Adipose tissue (tissue), 3 donors: ENCODE results near the gene ARRDC2. TPM values are rescaled to one million over a fixed set of nuclear protein-coding genes. Genes with fewer than 3 reads are reported as not detected.

Source experiments
- H3K27ac ChIP-seq: one replicate; pipeline ENCODE4 v1.5.1; 2013; ENCODE audit warnings: low read depth, low read length
- WGBS, 3 donors: extraction: QIAGEN DNeasy Blood & Tissue Kit; methylation state at CpG; one replicate each; pipeline ENCODE4 v1.1.7; 2013; 5-methylcytosine and 5-hydroxymethylcytosine counted together
- polyA plus RNA-seq, 3 donors: library from polyadenylated mRNA; stranded (reverse); fragments of 200-250 nt; gene quantifications; one replicate each; pipeline ENCODE4 v1.2.3, GENCODE V29; 2013
- donor health status: healthy with polysubstance abuse.
- donor health status: Bipolar disorder and iron deficiency.
- donor health status: healthy.

ARRDC2 gene
- polyA plus RNA-seq, 3 donors, result 11.1 to 48.6 (median 15.4) TPM

DNA sequence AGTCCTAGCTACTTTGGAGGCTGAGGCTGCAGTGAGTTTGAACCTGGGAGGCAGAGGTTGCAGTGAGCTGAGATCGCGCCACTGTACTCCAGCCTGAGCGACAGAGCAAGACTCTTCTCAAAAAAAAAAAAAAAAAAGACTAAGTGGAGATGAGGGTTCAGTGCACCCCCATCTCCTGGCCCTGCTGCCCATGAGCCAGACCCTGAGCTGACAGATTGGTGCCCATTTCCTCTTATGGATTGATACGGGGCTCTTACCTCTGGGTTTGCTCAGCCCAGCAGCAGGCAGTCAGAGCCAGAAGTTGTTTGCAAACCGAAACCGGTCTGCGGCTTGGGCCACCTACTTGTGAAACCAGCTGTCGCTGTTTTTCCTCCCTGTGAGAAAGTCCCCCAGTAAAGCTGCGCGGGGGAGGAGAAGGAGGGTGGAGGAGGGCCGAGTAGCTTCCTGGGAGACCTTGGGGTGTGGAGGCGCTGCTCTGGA lies 36.9 kb downstream of the ARRDC2 start:
- no peak overlapping the region for H3K27ac ChIP-seq
- WGBS, 3 donors, result 4 to 13% (median 10%) methylated on average over 9 to 12 of the region's 12 CpGs

GRCh38 chr19:18045307-18046050 lies 37.5 kb downstream of the ARRDC2 start:
- H3K27ac ChIP-seq, result no peak overlapping the region
- 69 to 72% (median 70%) methylated on average over 7 of the region's 7 CpGs for WGBS, 3 donors

- 68 to 79% (median 75%) methylated on average over 14 of the region's 14 CpGs for WGBS, 3 donors
- H3K27ac ChIP-seq, result no peak overlapping the region
Measured at GRCh38 chr19:18046059-18046718, 38.2 kb downstream of the ARRDC2 start.

GRCh38 chr19:18049385-18049784 lies 41.4 kb downstream of the ARRDC2 start:
- no peak overlapping the region for H3K27ac ChIP-seq
- WGBS, 3 donors, result 22 to 36% (median 33%) methylated on average over 10 of the region's 10 CpGs

GRCh38 chr19:18051887-18052286 lies 43.9 kb downstream of the ARRDC2 start:
- 11 to 30% (median 19%) methylated on average over 29 to 31 of the region's 31 CpGs for WGBS, 3 donors
- peak overlapping the region; percentile 6 for H3K27ac ChIP-seq

DNA sequence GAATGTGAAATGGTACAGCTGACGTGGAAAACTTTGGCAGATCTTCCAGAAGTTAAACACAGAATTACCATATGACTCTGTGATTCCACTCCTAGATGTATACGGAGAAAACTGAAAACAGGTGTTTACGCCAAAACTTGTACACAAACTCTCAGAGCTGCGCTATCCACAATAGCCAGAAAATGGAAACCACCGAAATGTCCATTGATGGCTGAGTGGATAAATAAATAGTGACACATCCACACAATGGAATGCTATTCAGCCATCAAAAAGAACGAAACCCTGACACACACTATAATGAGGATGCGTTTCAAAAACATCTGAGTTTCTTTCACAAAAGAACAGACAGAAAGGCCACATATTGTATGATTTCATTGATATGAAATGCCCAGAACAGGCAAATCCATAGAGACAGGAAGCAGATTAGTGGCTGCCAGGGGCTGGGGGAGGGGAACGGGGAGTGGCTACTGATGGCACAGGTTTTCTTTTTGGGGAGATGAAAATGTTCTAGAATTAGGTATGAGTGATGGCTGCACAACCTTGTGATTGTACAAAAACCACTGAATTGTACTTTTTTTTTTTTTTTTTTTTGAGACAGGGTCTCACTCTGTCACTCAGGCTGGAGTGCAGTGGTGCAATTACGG lies 45.7 kb downstream of the ARRDC2 start:
- H3K27ac ChIP-seq, result no peak overlapping the region
- 62 to 76% (median 65%) methylated on average over 9 of the region's 9 CpGs for WGBS, 3 donors

DNA sequence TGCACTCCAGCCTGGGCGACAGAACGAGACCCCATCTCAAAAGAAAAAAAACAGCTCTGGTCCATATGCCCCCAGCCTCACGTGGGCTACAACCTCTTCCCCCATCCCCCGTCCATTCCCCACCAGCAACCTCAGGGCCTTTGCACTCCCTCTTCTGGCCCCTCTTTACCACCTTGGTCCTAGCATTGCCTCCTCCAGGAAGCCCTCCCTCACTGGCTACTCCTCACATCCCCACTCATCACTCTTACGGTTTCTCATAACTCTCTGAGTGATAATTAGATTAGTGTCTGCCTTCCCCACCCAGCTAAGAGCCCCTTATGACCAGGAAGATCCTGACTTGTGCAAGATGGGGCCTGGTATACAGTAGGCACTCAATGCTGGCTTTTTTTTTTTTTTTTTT lies 48.0 kb downstream of the ARRDC2 start:
- H3K27ac ChIP-seq, result no peak overlapping the region
- WGBS, 3 donors, result 84 to 90% (median 84%) methylated on average over 5 of the region's 5 CpGs

GRCh38 chr19:18057557-18057956 lies 49.6 kb downstream of the ARRDC2 start:
- WGBS, 3 donors, result 48 to 75% (median 53%) methylated on average over 6 of the region's 6 CpGs
- no peak overlapping the region for H3K27ac ChIP-seq

- WGBS, 3 donors, result 4 to 5% (median 5%) methylated on average over 30 to 34 of the region's 34 CpGs
- no peak overlapping the region for H3K27ac ChIP-seq
Measured at GRCh38 chr19:18058208-18059009, 50.4 kb downstream of the ARRDC2 start.

- 65 to 69% (median 67%) methylated on average over 8 of the region's 8 CpGs for WGBS, 3 donors
Measured at GRCh38 chr19:18059297-18059696, 51.3 kb downstream of the ARRDC2 start.

DNA sequence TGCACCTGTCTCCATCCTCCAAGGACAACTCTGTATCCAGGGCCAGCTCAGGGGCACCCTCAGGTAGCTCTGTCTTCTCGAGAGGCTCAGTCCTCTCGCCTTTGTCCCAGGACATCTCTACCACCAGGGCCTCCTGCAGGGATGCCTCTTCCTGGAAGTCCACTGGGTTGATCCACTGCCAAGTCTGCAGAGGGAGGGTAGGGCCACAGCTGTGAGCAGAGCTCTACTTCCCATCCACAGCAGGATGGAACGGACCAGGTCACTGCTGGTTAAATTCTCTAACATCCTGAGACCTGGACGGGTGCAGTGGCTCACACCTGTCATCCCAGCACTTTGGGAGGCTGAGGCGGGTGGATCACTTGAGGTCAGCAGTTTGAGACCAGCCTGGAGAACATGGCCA lies 51.9 kb downstream of the ARRDC2 start:
- no peak overlapping the region for H3K27ac ChIP-seq
- WGBS, 3 donors, result 66 to 74% (median 73%) methylated on average over 5 of the region's 5 CpGs

More at GRCh38 chr19:18059297-18059696, 51.3 kb downstream of the ARRDC2 start:
- H3K27ac ChIP-seq, result no peak overlapping the region

GRCh38 chr19:18060472-18060871 lies 52.5 kb downstream of the ARRDC2 start:
- WGBS, 3 donors, result 77 to 89% (median 81%) methylated on average over 6 of the region's 6 CpGs

DNA sequence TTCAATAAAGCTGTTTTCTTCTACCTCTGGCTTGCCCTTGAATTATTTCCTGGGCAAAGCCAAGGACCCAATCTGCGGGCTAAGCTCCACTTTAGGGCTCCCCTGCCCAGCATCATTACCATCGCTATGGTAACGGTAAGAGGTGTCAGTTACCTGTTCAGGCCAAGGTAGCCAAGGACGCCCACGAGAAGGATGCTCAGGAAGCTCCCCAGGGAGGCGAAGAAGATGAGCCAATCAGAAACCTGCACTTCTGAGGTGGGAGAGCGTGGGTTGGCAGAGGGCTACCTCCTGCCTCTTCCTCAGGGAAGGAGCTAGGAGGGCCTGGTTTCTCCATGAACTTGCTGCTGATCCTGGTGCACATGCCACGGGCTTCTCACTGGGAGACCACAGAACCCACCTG lies 54.1 kb downstream of the ARRDC2 start:
- WGBS, 3 donors, result 49 to 72% (median 67%) methylated on average over 8 of the region's 8 CpGs
- no peak overlapping the region for H3K27ac ChIP-seq

More at GRCh38 chr19:18060472-18060871, 52.5 kb downstream of the ARRDC2 start:
- H3K27ac ChIP-seq, result no peak overlapping the region

DNA sequence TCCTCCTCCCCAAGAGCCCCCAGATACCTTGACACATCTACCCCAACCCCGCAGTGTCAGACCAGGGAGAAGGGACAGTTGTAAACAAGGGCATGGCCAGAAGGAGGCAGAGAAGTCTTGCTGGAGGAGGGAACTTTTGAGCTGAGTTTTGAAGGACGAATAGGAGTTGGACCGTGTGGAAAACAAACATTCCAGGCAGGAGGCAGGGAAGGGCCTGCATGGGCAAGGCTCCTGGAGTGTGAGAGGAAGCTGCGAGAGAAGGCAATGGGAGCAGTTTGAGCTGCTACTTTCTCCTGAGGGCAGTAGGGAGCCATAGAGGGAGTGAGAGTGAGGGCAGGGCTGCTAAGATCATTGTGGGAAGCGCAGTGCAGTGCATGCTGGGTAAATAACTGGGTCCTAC lies 55.5 kb downstream of the ARRDC2 start:
- 72 to 86% (median 75%) methylated on average over 5 of the region's 5 CpGs for WGBS, 3 donors

More for the DNA sequence above, 55.5 kb downstream of the ARRDC2 start:
- no peak overlapping the region for H3K27ac ChIP-seq

Other genes starting within 250 kb of the ARRDC2 start
- gene B3GNT3, start 213.0 kb upstream of the ARRDC2 start, polyA plus RNA-seq, result 1 to 10 TPM in 1 of 3 donors, under 1 TPM in 2; 0.55 to 3.1 (median 0.67) TPM
- gene INSL3, start 186.7 kb upstream of the ARRDC2 start, polyA plus RNA-seq, result under 1 TPM in 2 of 3 donors, not detected in 1; 0.33 to 0.45 TPM
- gene JAK3, start 160.2 kb upstream of the ARRDC2 start, polyA plus RNA-seq, result 10 to 100 TPM in 1 of 3 donors, 1 to 10 TPM in 2; 1.9 to 11.1 (median 9.7) TPM
- gene RPL18A, start 148.3 kb upstream of the ARRDC2 start, polyA plus RNA-seq, result 1,000 to 10,000 TPM; 2,749 to 3,693 (median 2,955) TPM
- gene SLC5A5, start 136.2 kb upstream of the ARRDC2 start, polyA plus RNA-seq, result 1 to 10 TPM in 1 of 3 donors, under 1 TPM in 1, not detected in 1; 0.06 to 2.6 TPM
- gene CCDC124, start 75.2 kb upstream of the ARRDC2 start, polyA plus RNA-seq, result 100 to 1,000 TPM in 2 of 3 donors, 10 to 100 TPM in 1; 77.4 to 149 (median 111) TPM
- under 1 TPM in 2 of 3 donors, not detected in 1; 0.06 to 0.34 TPM for gene KCNN1, start 41.1 kb upstream of the ARRDC2 start, polyA plus RNA-seq
- 1 to 10 TPM in 1 of 3 donors, under 1 TPM in 2; 0.31 to 1.2 (median 1.00) TPM for gene IL12RB1, start 78.8 kb downstream of the ARRDC2 start, polyA plus RNA-seq
- 10 to 100 TPM in 1 of 3 donors, 1 to 10 TPM in 2; 3.5 to 10.8 (median 5.5) TPM for gene MAST3, start 89.6 kb downstream of the ARRDC2 start, polyA plus RNA-seq
- 1 to 10 TPM; 1.4 to 5.2 (median 1.6) TPM for gene PIK3R2, start 145.0 kb downstream of the ARRDC2 start, polyA plus RNA-seq
- 100 to 1,000 TPM in 1 of 3 donors, 10 to 100 TPM in 2; 30.8 to 205 (median 70.3) TPM for gene IFI30, start 165.6 kb downstream of the ARRDC2 start, polyA plus RNA-seq
- 10 to 100 TPM in 2 of 3 donors, 1 to 10 TPM in 1; 8.0 to 14.6 (median 10.6) TPM for gene MPV17L2, start 185.0 kb downstream of the ARRDC2 start, polyA plus RNA-seq
- 1 to 10 TPM in 2 of 3 donors, under 1 TPM in 1; 1.00 to 5.2 (median 1.5) TPM for gene RAB3A, start 195.9 kb downstream of the ARRDC2 start, polyA plus RNA-seq
- 1 to 10 TPM in 1 of 3 donors, under 1 TPM in 2; 0.20 to 4.0 (median 0.22) TPM for gene PDE4C, start 218.3 kb downstream of the ARRDC2 start, polyA plus RNA-seq